GM19467 (cell line): Measurements from ENCODE around the gene KIF12.
"Not testable (repeated sequence)": the region's sequence is repeated elsewhere in the genome, so short reads cannot be mapped to it uniquely, and the experiment has no call there.

Experiments used
- ATAC-seq: cut with Tn5 transposase; IDR thresholded peaks from one replicate; pipeline ENCODE4 v1.9.1; 2021; ENCODE audit warnings: mild to moderate bottlenecking, moderate library complexity; ENCODE audit not compliant: unreplicated experiment

The KIF12 gene

DNA sequence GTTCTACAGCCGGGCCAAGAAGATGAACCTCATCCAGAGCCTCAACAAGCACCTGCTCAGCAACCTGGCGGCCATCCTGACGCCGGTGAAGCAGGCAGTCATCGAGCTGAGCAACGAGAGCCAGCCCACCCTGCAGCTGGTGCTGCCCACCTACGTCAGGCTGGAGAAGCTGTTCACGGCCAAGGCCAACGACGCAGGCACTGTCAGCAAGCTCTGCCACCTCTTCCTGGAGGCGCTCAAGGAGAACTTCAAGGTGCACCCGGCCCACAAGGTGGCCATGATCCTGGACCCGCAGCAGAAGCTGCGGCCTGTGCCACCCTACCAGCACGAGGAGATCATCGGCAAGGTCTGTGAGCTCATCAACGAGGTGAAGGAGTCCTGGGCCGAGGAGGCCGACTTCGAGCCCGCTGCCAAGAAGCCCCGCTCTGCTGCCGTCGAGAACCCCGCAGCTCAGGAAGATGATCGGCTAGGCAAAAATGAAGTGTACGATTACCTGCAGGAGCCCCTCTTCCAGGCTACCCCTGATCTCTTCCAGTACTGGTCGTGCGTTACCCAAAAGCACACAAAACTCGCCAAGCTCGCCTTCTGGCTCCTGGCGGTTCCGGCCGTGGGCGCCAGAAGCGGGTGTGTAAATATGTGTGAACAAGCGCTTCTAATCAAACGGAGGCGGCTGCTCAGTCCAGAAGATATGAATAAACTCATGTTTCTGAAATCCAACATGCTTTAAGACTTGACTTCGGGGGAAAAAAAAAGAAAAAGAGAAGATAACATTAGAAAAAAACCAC, 49.5 kb downstream of the KIF12 start:
- no peak for ATAC-seq

DNA sequence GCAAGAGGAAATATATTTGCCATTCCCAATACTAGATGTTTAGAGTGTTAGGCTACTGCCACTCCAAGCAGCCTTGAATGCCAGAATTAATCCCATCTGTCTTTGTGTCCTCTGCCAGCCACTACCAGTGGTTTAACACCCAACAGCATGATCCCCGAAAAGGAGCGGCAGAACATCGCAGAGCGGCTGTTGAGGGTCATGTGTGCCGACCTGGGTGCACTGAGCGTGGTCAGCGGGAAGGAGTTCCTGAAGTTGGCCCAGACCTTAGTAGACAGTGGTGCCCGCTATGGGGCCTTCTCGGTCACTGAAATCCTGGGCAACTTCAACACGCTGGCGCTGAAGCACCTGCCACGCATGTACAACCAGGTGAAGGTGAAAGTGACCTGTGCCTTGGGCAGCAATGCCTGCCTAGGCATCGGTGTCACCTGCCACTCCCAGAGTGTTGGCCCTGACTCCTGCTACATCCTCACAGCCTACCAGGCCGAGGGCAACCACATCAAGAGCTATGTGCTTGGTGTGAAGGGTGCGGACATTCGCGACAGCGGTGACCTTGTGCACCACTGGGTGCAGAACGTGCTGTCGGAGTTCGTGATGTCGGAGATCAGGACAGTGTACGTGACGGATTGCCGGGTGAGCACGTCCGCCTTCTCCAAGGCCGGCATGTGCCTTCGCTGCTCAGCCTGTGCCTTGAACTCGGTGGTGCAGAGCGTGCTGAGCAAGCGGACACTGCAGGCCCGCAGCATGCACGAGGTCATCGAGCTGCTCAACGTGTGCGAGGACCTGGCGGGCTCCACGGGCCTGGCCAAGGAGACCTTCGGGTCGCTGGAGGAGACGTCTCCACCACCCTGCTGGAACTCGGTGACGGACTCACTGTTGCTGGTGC, 50.3 kb downstream of the KIF12 start:
- no peak for ATAC-seq

DNA sequence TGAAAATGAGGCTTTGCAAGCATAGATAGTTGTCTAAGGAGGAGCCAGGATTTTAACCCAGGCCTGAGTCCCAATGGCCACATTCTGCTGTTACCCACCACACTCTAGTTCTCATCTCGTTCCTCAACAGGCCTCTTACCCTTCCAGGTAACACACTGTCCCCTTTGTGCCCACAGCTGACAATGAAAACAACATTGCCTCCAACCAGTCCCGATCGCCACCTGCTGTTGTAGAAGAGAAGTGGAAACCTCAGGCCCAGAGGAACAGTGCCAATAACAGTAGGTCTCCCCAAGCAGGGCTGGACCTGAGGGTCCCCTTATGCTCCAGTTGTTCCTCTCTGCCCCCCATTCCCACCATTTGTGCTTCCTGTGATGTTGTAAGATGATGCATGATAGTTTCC, 51.4 kb downstream of the KIF12 start:
- ATAC-seq = no peak

DNA sequence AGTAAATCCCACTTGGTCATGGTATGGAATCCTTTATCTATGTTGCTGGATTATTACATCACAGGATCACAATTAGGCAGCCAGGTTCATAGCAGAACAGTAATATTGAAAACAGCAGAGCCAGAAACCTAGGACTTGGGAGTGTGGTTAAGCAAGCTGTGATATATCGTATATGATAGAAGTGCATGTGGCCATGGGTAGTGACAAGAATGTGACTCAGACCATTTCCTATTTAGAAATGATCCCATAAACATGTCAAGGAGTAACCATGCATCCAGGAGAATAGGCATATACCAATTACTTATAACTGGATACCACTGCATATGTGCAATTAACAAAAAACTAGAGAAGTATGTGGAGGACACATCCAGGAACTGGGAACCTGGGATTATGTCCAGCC, 52.2 kb downstream of the KIF12 start:
- no peak for ATAC-seq

DNA sequence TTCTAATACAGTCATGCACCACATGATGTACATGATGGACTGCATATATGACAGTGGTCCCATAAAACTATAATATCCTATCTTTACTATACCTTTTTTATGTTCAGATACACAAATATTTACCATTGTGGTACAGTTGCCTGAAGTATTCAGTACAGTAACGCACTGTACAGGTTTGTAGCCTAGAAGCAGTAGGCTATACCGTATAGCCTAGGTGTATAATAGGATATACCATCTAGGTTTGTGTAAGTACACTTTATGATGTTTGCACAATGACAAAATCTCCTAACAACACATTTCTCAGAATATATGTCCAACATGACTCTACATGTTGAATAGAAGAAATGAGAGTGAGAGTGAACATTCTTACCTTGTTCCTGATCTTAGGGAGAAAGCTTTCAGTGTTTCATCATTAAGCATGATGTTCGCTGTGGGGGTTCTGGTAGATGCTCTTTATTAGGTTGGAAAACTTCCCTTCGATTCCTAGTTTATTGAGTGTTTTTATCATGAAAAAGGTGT, 52.8 kb downstream of the KIF12 start:
- no peak for ATAC-seq

DNA sequence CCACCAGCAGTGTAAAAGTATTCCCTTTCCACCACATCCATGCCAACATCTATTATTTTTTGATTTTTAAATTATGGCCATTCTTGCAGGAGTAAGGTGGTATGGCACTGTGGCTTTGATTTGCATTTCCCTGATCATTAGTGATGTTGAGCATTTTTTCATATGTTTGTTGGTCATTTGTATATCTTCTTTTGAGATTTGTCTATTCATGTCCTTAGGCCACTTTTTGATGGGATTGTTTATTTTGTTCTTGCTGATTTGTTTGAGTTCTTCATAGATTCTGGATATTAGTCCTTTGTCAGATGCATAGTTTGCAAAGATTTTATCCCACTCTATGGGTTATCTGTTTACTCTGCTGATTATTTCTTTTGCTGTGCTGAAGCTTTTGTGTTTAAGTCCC, 55.4 kb downstream of the KIF12 start:
- ATAC-seq = not testable (repeated sequence)
